ENCODE measurements around the gene MYD88.

DNA sequence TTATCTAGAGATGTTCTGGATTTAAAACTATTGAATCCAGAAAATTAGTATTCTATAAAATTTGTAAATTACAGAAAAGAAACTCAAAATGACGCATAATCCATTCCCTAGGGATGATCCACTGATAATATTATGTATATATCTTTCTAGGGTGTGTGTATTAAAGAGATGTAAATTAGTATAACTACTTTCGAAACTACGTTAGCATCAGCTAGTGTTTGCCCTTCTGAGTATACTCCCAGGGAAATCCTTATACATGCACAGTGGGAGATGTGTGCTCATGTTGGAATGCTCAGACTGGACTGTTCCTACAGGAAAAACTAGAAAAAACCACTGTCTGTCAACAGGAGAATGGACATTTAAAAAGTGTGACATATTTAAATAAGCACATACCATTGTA lies 38.0 kb upstream of the MYD88 start:
- TF ChIP-seq CTCF (IDR thresholded peaks at IDR 0.05; ENCODE audit: insufficient read depth, low read depth, low read length) (no peak), EZH2 (IDR thresholded peaks at IDR 0.05; ENCODE audit: insufficient read depth, low read length) (no peak)

Measured in astrocyte (in vitro differentiated cells and primary cell).